Measurements from ENCODE around the gene SIGLEC15.
"Not testable (repeated sequence)": the region's sequence is repeated elsewhere in the genome, so short reads cannot be mapped to it uniquely, and the experiment has no call there.

GRCh38 chr18:45814733-45815132, 10.7 kb upstream of the SIGLEC15 start:
- TF ChIP-seq CTCF (IDR thresholded peaks at IDR 0.05; ENCODE audit: insufficient read depth, low read length, poor library complexity, severe bottlenecking); EZH2phosphoT487 (conservative IDR thresholded peaks at IDR 0.05; ENCODE audit: low read length): not testable (repeated sequence)

Data from SU-DHL-6 (cell line).